ELR (cell line): ENCODE results near the gene IL16.
"Not testable (repeated sequence)": the region's sequence is repeated elsewhere in the genome, so short reads cannot be mapped to it uniquely, and the experiment has no call there.

Source experiments
- DNase-seq: peaks from one replicate; pipeline ENCODE4 v3.0.0-alpha.2; 2015; ENCODE audit warnings: low read depth

Gene IL16

DNA sequence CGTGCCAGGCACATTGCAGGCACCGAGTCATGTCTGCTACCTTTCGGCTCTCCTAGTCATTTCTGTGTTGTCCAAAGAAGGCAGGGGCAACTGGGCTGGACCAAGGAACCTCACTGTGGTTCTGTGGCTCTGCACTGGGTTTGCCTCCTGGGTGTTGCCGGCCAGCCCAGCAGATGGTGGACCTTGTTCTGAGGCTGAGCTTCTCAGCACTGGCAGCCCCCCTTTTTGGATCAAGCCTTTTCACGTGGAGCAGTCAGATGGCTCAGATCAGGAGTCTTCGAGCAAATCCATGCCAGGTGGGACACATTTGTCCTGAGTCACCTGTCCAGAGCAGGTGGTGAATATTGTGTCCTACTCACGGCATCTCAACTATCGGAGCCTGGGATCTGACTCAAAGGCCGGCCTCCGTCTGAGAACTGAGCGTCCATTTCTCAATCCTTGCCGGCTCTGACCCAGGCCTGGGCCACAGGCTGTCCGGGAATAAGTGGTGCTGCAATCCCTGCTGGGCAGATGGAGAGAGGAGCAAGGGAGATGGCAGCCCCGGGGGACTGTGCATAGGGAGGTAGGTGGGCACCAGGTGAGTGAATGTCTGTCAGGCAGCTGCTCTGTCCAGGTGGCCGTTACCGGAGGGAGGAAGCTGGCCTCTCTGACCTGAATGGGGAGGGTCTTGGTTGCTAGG is at the start of gene IL16:
IL16 (plus strand) TSS at position 304 of the 679 bp plus-strand sequence. CDS start 28,521 bp downstream, outside the sequence.
- no peak for DNase-seq

DNA sequence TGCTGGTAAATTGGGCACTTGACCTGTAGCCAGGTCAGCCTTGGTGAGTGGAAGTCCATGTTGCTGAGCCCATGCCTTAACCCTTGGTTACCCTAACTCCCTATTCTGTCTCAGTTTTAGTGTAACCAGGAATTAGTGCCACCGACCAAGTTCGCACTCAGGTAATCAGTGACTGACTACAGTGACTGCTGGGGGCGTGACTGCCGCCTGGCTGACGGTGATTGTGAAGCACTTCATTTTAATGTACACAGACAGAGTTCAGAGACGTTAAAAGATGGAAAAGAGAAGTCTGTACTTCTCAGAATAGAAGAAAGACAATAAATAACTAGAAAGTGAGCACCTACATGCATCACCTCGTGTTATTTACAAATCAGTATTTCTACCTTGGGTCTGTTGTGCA is 45.3 kb upstream of the IL16 start:
- DNase-seq, result no peak

DNA sequence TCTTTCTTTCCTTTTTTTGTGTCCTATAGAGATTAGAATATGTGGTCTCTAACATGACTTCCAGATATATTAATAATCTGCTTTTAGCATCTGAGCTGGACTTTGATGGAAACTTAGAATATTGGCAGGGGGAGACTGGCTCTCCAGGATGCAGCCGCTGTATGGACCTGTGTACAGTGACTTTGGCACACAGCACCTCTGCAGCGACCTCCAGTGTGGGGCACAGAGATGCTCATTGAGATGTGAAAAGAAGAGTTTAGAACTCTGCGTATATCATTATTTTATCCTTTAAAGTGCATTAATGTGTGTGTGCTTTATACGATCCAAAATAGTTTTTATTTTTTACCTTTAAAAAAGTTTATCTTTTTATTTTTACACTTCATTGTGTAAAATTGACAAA is 44.3 kb upstream of the IL16 start:
- DNase-seq, result no peak

- peak; percentile 39 for DNase-seq
Measured at GRCh38 chr15:81152799-81153198, 43.9 kb upstream of the IL16 start.

- peak; percentile 49 for DNase-seq
Measured at GRCh38 chr15:81155375-81156218, 41.1 kb upstream of the IL16 start.

- DNase-seq, result no peak
Measured at GRCh38 chr15:81156324-81156723, 40.4 kb upstream of the IL16 start.

GRCh38 chr15:81157195-81157938 is 39.3 kb upstream of the IL16 start:
- DNase-seq, result no peak

GRCh38 chr15:81157939-81158223 is 38.8 kb upstream of the IL16 start:
- DNase-seq, result no peak

DNA sequence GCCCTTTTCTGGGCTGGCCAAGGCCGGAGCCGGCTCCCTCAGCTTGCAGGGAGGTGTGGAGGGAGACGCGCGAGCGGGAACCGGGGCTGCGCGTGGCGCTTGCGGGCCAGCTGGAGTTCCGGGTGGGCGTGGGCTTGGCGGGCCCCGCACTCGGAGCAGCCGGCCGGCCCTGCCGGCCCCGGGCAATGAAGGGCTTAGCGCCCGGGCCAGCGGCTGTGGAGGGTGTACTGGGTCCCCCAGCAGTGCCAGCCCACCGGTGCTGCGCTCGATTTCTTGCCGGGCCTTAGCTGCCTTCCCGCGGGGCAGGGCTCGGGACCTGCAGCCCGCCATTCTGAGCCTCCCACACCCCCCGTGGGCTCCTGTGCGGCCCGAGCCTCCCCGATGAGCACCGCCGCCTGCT is 38.1 kb upstream of the IL16 start:
- DNase-seq, result not testable (repeated sequence)

DNA sequence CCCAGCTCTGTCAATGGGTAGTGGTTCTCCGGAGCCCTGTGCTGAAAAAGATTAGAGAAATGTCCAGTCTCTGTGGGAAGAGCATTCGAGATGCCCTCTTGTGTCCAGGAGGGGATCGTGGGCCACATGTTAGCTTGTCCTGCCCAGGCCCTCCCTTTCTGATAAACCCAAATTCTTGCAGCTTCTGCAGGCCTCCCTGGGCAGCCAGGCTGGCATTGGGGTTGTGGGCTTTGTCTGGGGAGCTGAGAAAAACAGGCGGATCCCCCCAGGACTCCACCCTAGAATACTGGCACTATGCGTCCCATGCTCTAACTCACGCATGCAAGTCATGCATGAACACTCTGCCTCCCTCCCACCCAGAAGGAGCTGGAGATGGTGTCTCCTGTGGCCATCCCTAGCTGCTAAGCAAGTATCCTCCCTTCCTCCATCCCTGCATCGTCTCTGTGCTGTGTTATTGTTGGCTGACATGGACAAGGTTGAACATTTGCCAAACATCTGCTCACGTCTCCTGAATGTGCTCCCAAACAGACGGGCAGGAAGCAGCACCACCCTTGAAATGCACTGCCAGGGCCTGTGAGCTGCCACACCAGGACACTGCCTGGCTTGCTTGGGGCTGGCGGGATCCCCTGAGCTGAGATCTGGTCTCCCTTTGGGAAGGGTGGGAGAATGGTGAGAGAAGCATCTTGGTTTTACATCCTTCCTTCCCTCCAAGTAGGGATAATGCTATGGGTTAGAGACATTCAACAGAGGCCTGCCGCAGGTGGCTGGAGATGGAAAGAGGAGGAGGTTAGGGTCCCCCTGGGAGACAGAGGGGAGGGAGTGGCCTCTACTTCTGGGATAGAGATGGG is 36.1 kb upstream of the IL16 start:
- DNase-seq, result no peak

DNA sequence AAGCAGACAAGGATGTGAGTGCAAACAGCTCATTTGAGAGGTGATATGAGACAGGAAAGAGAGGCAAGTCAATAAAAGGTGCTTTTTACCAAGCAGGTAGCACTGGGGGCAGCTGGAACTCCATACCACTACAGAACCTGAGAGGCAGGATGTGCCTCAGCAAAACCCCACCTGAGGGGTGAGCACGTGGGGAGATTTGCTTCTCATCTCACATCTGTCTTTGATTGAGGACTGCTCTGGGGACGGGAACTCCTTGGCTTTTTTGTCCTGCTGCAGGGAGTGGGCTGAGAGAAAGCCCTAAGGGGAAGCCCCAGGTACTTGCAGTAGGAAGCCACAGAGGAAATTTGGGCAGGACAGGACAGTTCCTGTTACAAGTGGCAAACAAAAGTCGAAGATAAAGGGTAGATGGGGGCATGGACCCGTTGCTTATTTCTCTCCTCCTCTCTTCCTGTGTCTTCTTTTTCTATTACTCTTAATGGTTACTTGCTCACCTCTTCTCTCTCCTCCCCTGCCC is 35.5 kb upstream of the IL16 start:
- DNase-seq, result no peak

DNA sequence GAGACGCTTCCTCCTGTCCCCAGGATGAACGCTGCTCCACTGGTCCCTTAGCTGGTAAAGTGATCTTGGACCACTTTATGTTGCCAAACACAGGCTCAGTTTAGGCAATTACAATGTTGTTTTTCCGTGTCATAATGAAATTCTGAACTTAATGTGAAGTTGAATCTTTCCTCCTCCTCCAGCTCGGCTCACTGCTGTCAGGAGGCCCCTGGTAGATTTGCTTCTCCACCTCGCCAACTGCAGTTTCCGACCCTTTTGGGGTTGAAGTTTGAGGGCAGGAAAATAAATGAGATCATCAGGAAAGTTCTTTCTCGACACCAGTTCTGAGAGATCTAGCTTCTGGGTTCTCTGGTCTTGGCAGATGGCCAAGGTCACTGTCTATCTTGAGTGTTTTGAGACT is 34.8 kb upstream of the IL16 start:
- DNase-seq, result no peak

- no peak for DNase-seq
Measured at GRCh38 chr15:81163961-81164800, 32.5 kb upstream of the IL16 start.

- no peak for DNase-seq
Measured at GRCh38 chr15:81165535-81165934, 31.1 kb upstream of the IL16 start.

GRCh38 chr15:81166636-81167305 is 29.9 kb upstream of the IL16 start:
- DNase-seq, result no peak

DNA sequence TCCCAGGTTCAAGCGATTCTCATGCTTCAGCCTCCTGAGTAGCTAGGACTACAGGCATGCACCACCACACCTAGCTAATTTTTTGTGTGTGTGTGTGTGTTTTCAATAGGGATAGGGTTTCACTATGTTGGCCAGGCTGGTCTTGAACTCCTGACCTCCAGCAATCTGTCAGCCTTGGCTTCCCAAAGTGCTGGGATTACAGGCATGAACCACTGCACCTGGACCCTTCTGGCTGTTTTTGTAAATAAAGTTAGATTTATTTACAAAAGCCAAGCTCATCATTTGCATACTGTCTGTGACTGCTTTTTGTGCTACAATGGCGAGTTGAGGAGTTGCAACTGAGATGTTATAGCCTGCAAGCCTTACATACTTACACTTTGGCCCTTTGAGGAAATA is 28.6 kb upstream of the IL16 start:
- DNase-seq, result no peak

- DNase-seq, result no peak
Measured at GRCh38 chr15:81168644-81169043, 28.0 kb upstream of the IL16 start.

- DNase-seq, result no peak
Measured at GRCh38 chr15:81170511-81170910, 26.2 kb upstream of the IL16 start.

DNA sequence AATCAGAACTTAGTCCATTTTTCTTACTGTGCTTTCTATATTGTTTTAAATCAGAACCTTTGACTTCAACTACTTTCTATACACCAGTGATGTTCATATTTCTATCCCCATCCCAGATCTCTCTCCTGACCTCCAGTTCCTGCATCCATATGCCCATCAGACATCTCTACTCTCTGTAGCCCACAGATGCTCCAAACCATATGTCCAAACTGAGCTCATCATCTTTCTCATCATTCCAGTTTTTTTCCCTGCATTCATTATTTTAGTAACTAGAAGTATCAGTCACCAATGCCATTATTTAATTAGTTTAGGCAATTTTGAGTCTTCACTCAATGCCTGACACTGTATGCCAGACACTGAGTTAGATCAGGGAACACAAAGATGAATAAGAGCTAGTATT is 25.4 kb upstream of the IL16 start:
- no peak for DNase-seq

GRCh38 chr15:81174125-81174791 is 22.4 kb upstream of the IL16 start:
- DNase-seq, result no peak
